Measurements from ENCODE around the gene STAC3.

The STAC3 gene

GRCh38 chr12:57216921-57217879, 33.8 kb downstream of the STAC3 start:
- TF ChIP-seq, protein P1, sequence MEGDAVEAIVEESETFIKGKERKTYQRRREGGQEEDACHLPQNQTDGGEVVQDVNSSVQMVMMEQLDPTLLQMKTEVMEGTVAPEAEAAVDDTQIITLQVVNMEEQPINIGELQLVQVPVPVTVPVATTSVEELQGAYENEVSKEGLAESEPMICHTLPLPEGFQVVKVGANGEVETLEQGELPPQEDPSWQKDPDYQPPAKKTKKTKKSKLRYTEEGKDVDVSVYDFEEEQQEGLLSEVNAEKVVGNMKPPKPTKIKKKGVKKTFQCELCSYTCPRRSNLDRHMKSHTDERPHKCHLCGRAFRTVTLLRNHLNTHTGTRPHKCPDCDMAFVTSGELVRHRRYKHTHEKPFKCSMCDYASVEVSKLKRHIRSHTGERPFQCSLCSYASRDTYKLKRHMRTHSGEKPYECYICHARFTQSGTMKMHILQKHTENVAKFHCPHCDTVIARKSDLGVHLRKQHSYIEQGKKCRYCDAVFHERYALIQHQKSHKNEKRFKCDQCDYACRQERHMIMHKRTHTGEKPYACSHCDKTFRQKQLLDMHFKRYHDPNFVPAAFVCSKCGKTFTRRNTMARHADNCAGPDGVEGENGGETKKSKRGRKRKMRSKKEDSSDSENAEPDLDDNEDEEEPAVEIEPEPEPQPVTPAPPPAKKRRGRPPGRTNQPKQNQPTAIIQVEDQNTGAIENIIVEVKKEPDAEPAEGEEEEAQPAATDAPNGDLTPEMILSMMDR (IDR thresholded peaks at IDR 0.05; ENCODE audit: extremely low read depth, insufficient read depth, missing control alignments): no peak
- in situ Hi-C loops (cut with MboI; ENCODE audit: low pct_unique_long_range_greater_than_20kb, low sequenced_read_pairs, unreplicated experiment): no loop called here
- no peak for DNase-seq (ENCODE audit: low spot score)

DNA sequence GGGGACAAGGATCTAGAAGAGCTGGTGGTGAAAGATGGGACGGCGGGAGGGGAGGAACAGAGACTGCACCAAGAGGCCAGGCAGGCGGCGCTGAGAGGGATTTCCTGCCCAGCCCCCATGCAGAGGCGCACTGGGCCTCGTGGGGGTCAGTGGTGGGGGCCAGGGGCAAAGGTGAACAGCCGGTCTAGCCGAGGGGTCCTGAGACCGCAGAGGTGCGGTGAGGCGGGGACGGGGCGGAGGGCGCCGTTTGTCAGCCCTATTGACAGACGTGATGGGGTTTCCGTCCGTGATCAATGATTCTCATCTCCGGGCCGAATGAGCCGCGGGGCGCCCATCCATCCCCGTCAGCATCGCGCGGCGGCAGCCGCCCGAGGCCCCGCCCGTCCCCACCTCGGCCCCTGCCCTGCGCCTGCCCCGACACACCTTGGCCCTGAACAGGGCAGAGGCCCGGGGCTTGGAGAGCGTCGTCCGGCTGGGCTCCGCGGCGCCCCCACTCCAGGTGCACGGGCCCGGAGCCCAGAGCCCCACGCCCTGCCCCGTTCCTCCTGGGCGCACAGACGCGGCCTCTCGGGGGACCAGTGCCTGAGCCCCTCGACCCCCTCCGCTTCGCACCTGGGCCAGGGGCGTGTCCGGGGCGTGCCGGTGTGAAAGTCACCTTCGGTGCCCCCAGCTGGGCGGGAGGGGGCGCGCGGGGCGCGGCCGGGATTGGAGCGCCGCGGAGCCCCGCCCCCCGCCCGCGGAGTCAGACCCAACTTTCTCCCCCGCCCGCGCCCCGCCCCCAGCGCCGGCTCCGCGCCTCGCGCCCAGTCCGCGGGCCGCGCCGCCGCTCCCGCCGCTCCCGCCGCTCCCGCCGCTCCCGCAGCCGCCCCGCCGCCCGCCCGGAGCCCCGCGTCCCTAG, 34.7 kb downstream of the STAC3 start, which contains the start of gene NXPH4:
Gene NXPH4 (plus strand): TSS at position 781 of the 898 bp plus-strand sequence. CDS start 176 bp downstream, outside the sequence.
- in situ Hi-C loops (cut with MboI; ENCODE audit: low pct_unique_long_range_greater_than_20kb, low sequenced_read_pairs, unreplicated experiment): no loop called here
- peak; percentile 83 for DNase-seq (ENCODE audit: low spot score)
- TF ChIP-seq, protein P1 (IDR thresholded peaks at IDR 0.05; ENCODE audit: extremely low read depth, insufficient read depth, missing control alignments): peak; percentile 13

DNA sequence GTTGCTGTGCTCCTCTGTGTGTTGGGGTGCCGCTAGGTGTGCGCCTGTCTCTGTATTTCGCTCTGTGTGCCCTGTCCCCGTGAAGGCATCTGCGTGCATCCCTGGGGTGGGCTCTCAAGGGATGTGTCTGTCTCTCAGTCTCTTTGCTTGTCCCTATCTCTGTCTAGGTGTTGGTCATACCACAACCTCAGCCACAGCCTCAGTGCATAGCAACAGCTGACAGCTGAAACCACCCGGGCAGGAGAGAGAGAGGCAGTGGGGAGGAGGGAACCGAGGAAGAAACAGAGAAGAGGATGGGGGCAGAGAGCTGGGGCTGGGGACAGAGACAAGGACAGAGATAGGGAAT, 35.3 kb downstream of the STAC3 start:
- peak; percentile 80 for DNase-seq (ENCODE audit: low spot score)
- in situ Hi-C loops (cut with MboI; ENCODE audit: low pct_unique_long_range_greater_than_20kb, low sequenced_read_pairs, unreplicated experiment): no loop called here
- TF ChIP-seq, protein P1 (IDR thresholded peaks at IDR 0.05; ENCODE audit: extremely low read depth, insufficient read depth, missing control alignments): no peak

DNA sequence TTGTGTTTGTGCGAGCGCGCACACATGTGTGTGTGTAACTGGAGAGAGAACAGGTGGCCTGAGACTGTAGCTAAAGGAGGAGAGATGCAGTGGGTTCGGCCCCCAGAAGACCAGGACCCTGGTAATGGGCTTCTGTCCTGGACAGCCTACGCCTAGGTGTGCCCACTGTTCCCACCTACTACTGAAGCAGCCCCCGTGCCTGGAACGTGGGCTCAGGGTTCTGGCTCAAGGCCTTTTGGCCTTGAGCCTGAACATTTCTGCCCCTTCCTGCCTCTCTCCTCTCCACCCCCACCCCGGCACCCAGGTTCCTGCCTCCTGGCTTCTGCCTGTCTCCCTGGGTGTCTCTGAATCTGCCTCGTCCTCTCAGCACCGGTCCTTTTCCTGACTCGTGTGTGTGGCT, 35.9 kb downstream of the STAC3 start:
- DNase-seq (ENCODE audit: low spot score): no peak
- TF ChIP-seq, protein P1 (IDR thresholded peaks at IDR 0.05; ENCODE audit: extremely low read depth, insufficient read depth, missing control alignments): no peak
- in situ Hi-C loops (cut with MboI; ENCODE audit: low pct_unique_long_range_greater_than_20kb, low sequenced_read_pairs, unreplicated experiment): no loop called here

DNA sequence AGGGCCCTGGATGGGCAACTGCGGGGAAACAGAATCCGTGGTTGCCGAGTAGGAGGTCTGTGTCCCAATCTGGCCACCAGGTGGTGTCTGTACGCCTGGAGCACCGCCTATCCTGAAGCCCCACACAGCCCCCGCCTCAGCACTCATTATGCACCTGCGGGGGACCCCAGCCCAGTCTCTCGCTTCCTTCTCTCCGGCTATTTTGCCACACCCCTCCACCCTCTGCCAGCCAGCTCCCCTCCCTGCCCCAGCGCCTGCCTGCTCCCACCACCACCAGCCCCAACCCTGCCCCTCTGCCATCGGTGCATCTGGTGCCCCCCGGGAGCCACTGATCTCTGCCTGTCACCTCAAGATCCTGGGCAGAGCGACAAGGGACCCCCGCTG, 36.6 kb downstream of the STAC3 start:
- in situ Hi-C loops (cut with MboI; ENCODE audit: low pct_unique_long_range_greater_than_20kb, low sequenced_read_pairs, unreplicated experiment): no loop called here
- TF ChIP-seq, protein P1 (IDR thresholded peaks at IDR 0.05; ENCODE audit: extremely low read depth, insufficient read depth, missing control alignments): peak; percentile 79
- peak; percentile 86 for DNase-seq (ENCODE audit: low spot score)

GRCh38 chr12:57213763-57214397, 37.1 kb downstream of the STAC3 start:
- TF ChIP-seq, protein P1 (IDR thresholded peaks at IDR 0.05; ENCODE audit: extremely low read depth, insufficient read depth, missing control alignments): no peak
- no peak for DNase-seq (ENCODE audit: low spot score)
- in situ Hi-C loops (cut with MboI; ENCODE audit: low pct_unique_long_range_greater_than_20kb, low sequenced_read_pairs, unreplicated experiment): no loop called here
